Adrenal gland (tissue), 12 donors: ENCODE data around the gene HSPA12B. TPM values are rescaled to one million over a fixed set of nuclear protein-coding genes. Genes with fewer than 3 reads are reported as not detected.
A peak's percentile ranks its signal among the peaks of the same experiment; 100 is the strongest.

Experiments
- DNase-seq, 7 donors: peaks; one replicate each; pipeline ENCODE4 v3.0.0-alpha.2; 2019 to 2020
- H3K27ac ChIP-seq, 5 donors: fragments of 200-600 bp; sonication (generic) in 4 of 5; 1 replicate in 3 of 5; 2 replicates in 2 of 5; pipeline versions ENCODE4 v1.5.1 to v1.8.0; 2016 to 2020; ENCODE audit warnings: mild to moderate bottlenecking in 1 of 5
- H3K27me3 ChIP-seq: fragments of 200-600 bp; 2 replicates; pipeline ENCODE4 v1.8.0; 2021
- H3K36me3 ChIP-seq, 2 donors: fragments of 200-600 bp; replicated peaks in 1 of 2; 1 replicate in 1 of 2; 2 replicates in 1 of 2; pipeline versions ENCODE4 v1.5.1 to v1.8.0; 2018 to 2022
- H3K4me1 ChIP-seq, 2 donors: fragments of 200-600 bp; replicated peaks in 1 of 2; 1 replicate in 1 of 2; 2 replicates in 1 of 2; pipeline versions ENCODE4 v1.5.1 to v1.8.0; 2018 to 2021
- H3K4me3 ChIP-seq, 4 donors: fragments of 200-600 bp; sonication (generic) in 3 of 4; one replicate each; pipeline ENCODE4 v1.5.1; 2016 to 2018
- H3K9me3 ChIP-seq, 3 donors: fragments of 200-600 bp; sonication (generic) in 1 of 3; replicated peaks in 1 of 3; 1 replicate in 2 of 3; 2 replicates in 1 of 3; pipeline versions ENCODE4 v1.5.1 to v1.8.0; 2016 to 2021
- CTCF ChIP-seq, 6 experiments: fragments of 450-650 bp in 4 of 6; fragments of 200-600 bp in 2 of 6; sonication (generic) in 1 of 6; IDR thresholded peaks; 1 replicate in 5 of 6; 2 replicates in 1 of 6; pipeline versions ENCODE4 v1.5.1 to v1.8.0; 2016 to 2021; ENCODE audit warnings: antibody characterized with exemption in 6 of 6, mild to moderate bottlenecking in 2 of 6, moderate library complexity in 1 of 6
- POLR2A ChIP-seq, 2 donors: fragments of 450-650 bp; IDR thresholded peaks; one replicate each; pipeline ENCODE4 v1.6.1; 2017; ENCODE audit warnings: antibody characterized with exemption in 2 of 2, mild to moderate bottlenecking in 2 of 2, moderate library complexity in 1 of 2
- WGBS, 4 donors: extraction: QIAGEN DNeasy Blood & Tissue Kit in 2 of 4; methylation state at CpG; one replicate each; pipeline versions ENCODE4 v1.1.5 to v1.1.7; 2013 to 2017; 5-methylcytosine and 5-hydroxymethylcytosine counted together
- intact Hi-C, 2 donors: fragments of 100-400 bp; cut with DNase I; formaldehyde crosslinking; loops; one replicate each; pipeline versions ENCODE4 v1.14.1 to v1.15.0; 2022 to 2023
- polyA plus RNA-seq, 3 donors: library from polyadenylated mRNA; stranded (reverse); fragments of 200-250 nt in 2 of 3; fragments of 350-450 nt in 1 of 3; fragmentation: Illumina TruSeq in 1 of 3; extraction: RNeasy Lipid Tissue Mini Kit (QIAGEN cat#74804) in 1 of 3; gene quantifications; one replicate each; pipeline ENCODE4 v1.2.3, GENCODE V29; 2013 to 2014
- total RNA-seq, 9 donors: library from RNA; depleted of rRNA in 4 of 9; stranded (reverse); fragments of >200 nt in 4 of 9; fragments of 120-200 nt in 1 of 9; fragmentation: NEBNext Ultra II Directional in 1 of 9; extraction: Animal tissue kit (Norgen Biotek cat#: 25700) in 1 of 9; gene quantifications; one replicate each; pipeline versions ENCODE4 v1.1.0 to v1.2.4, GENCODE V29; 2013 to 2023
- donor health status: healthy with polysubstance abuse.
- donor health status: Bipolar disorder and iron deficiency.
- donor health status: DM: yes; HTN: yes; CAD: no.
- donor health status: DM: no; HTN: no; CAD: no.
- donor health status: DM: no; HTN: no; CAD: no.
- donor health status: DM: yes; HTN: yes; CAD: no.

HSPA12B gene
- total and polyA plus RNA-seq, 12 donors, result 1.5 to 10.9 (median 5.5) TPM

GRCh38 chr20:3712279-3712873 is 20.1 kb upstream of the HSPA12B start, which contains the start of gene SIGLEC1:
TSS of gene SIGLEC1 (minus strand) at chr20:3712600. CDS start at chr20:3707128, 5,472 bp downstream.
- no peaks in the 10 kb centered on the region for H3K27me3 ChIP-seq
- H3K4me1 ChIP-seq, result no peaks in the 10 kb centered on the region
- TF ChIP-seq CTCF (IDR thresholded peaks at IDR 0.05), result no peak
- no peak for TF ChIP-seq POLR2A (IDR thresholded peaks at IDR 0.05)
- 62 to 83% (median 75%) methylated on average over 9 to 15 of the region's 15 CpGs for WGBS, 4 donors
- DNase-seq, result peak; percentile 53 to 82 (median 67)
- H3K4me3 ChIP-seq, result no peak within 1 kb of the TSS
- H3K9me3 ChIP-seq, result no peaks in the 10 kb centered on the region
- peak within 1 kb of the TSS in 1 of 5 donors; percentile 3 for H3K27ac ChIP-seq
- intact Hi-C loops, result loop anchor here in 1 of 2 donors (5.0 kb wide), 1 partner anchor 35 kb away; no protein-coding TSS in a partner anchor
- H3K36me3 ChIP-seq, result no peaks in the 10 kb centered on the region

DNA sequence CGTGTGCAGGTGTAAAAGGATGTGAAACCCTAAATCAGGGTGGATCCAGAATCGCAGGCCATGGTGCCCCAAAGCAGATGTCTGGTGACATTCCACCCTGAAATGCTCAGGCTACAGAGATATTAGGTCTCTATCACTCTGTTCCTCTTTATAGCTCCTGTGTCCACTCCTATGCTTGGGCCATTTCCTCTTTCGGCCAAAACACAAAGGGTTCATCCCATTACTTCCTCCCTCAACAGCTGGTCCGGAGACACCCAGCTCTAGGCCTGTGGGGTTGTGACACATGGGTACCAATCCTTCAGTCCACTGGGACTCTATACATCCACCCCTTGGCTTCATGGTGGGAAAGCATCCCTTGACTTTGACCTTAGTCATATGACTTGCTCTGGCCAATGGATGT is 18.4 kb upstream of the HSPA12B start:
- Histone ChIP-seq H3K4me1 (no peaks in the 10 kb centered on the region), H3K36me3 (no peaks in the 10 kb centered on the region), H3K27me3 (no peaks in the 10 kb centered on the region), H3K9me3 (no peaks in the 10 kb centered on the region), H3K4me3 (no peak overlapping the region), H3K27ac (peak overlapping the region in 1 of 5 donors; percentile 41)
- 66 to 74% (median 67%) methylated on average over 4 of the region's 4 CpGs for WGBS, 4 donors
- DNase-seq, result peak in 2 of 7 donors; percentile 35 to 48
- intact Hi-C loops, result loop anchor here in 1 of 2 donors (5.0 kb wide), 1 partner anchor 37 kb away; no protein-coding TSS in a partner anchor
- TF ChIP-seq POLR2A (IDR thresholded peaks at IDR 0.05) (no peak), CTCF (IDR thresholded peaks at IDR 0.05) (no peak)

DNA sequence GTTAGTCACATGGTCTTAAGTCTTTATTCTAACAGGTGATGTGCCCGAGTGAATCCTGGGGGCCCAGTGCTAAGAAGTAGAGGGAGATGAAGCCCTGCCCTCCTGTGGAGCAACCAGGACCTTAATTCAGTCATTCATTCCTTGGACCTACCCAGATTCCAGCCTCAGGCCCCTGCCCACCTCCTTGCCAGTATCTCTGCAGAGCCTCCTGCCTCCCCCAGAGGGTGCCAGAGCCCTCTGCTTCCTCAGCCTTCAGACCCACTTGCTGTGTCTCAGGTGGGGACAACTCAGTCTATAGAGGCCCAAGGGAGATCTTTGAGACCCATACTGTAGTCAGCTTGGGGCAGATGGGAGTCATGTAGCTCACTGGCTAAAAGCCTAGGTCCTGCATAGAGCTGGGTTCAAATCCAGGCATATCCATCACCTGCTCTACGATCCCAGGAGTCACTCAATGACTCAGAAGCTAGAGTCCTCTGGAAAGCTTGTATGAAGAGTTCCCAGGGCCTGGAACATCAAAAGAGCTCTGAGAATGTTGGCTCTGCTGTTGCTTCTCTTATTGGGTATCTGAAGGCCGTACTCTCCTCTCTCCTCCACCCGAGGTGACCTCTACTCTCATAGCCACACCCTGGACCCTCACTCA is 16.2 kb upstream of the HSPA12B start:
- Histone ChIP-seq H3K27me3 (no peaks in the 10 kb centered on the region), H3K36me3 (no peaks in the 10 kb centered on the region), H3K4me3 (no peak overlapping the region), H3K4me1 (no peaks in the 10 kb centered on the region), H3K27ac (no peak overlapping the region), H3K9me3 (no peaks in the 10 kb centered on the region)
- WGBS, 4 donors, result 71 to 79% (median 78%) methylated on average over 4 of the region's 4 CpGs
- intact Hi-C loops, result no loop called here
- peak; percentile 40 to 66 (median 60) for TF ChIP-seq CTCF (IDR thresholded peaks at IDR 0.05)
- TF ChIP-seq POLR2A (IDR thresholded peaks at IDR 0.05), result no peak
- DNase-seq, result peak in 3 of 7 donors; percentile 43 to 54 (median 54)

DNA sequence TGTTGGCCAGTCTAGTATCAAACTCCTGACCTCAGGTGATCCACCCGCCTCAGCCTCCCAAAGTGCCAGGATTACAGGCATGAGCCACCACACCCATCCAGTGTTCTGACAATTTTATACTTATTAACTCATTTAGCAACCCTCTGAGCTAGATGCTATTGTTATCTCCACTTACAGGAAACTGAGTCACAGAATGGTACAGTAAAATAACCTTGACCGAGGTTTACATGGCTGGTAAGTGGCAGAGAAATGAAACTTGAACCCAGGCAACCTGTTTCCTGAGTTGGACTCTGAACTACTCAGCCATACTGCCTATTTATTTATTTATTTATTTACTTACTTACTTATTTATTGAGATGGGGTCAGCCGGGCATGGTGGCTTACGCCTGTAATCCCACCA is 13.4 kb upstream of the HSPA12B start:
- Histone ChIP-seq H3K9me3 (no peaks in the 10 kb centered on the region), H3K36me3 (no peaks in the 10 kb centered on the region), H3K27me3 (no peaks in the 10 kb centered on the region), H3K4me3 (no peak overlapping the region), H3K27ac (no peak overlapping the region), H3K4me1 (no peaks in the 10 kb centered on the region)
- intact Hi-C loops, result no loop called here
- DNase-seq, result no peak
- TF ChIP-seq POLR2A (IDR thresholded peaks at IDR 0.05) (no peak), CTCF (IDR thresholded peaks at IDR 0.05) (no peak)
- WGBS, 4 donors, result 81 to 85% (median 83%) methylated on average over 4 of the region's 4 CpGs
